DOHH2 (cell line): ENCODE measurements around the gene PDIA4.

Experiments
- EZH2phosphoT487 ChIP-seq: fragments of 200-600 bp; sonication (generic); IDR thresholded peaks from 2 replicates; pipeline ENCODE4 v1.6.1; 2017; ENCODE audit warnings: borderline replicate concordance, mild to moderate bottlenecking, antibody characterized with exemption, low read length, moderate library complexity, mixed read lengths
- TF ChIP-seq, protein P1 (sequence below): fragments of 200-600 bp; sonication (generic); IDR thresholded peaks from one replicate; pipeline ENCODE4 v1.5.1; 2014; ENCODE audit warnings: antibody characterized with exemption, mild to moderate bottlenecking, low read depth, low read length; ENCODE audit not compliant: poor library complexity, severe bottlenecking

GRCh38 chr7:148953676-148954075, 74.6 kb downstream of the PDIA4 start:
- TF ChIP-seq, protein P1, sequence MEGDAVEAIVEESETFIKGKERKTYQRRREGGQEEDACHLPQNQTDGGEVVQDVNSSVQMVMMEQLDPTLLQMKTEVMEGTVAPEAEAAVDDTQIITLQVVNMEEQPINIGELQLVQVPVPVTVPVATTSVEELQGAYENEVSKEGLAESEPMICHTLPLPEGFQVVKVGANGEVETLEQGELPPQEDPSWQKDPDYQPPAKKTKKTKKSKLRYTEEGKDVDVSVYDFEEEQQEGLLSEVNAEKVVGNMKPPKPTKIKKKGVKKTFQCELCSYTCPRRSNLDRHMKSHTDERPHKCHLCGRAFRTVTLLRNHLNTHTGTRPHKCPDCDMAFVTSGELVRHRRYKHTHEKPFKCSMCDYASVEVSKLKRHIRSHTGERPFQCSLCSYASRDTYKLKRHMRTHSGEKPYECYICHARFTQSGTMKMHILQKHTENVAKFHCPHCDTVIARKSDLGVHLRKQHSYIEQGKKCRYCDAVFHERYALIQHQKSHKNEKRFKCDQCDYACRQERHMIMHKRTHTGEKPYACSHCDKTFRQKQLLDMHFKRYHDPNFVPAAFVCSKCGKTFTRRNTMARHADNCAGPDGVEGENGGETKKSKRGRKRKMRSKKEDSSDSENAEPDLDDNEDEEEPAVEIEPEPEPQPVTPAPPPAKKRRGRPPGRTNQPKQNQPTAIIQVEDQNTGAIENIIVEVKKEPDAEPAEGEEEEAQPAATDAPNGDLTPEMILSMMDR = no peak
- TF ChIP-seq EZH2phosphoT487 = no peak
